Stimulated activated CD4-positive, alpha-beta T cell treated with anti-CD3 and anti-CD28 coated beads, TNF-alpha, amount 100 ng/mL, for 24 hours (primary cell): ENCODE measurements around the gene ZMYND10.
"Not testable (repeated sequence)": the region's sequence is repeated elsewhere in the genome, so short reads cannot be mapped to it uniquely, and the experiment has no call there.

Experiments
- DNase-seq, 3 experiments: peaks; one replicate each; pipeline ENCODE4 v3.0.0-alpha.2; 2020; ENCODE audit warnings: low read depth in 3 of 3

Gene ZMYND10

DNA sequence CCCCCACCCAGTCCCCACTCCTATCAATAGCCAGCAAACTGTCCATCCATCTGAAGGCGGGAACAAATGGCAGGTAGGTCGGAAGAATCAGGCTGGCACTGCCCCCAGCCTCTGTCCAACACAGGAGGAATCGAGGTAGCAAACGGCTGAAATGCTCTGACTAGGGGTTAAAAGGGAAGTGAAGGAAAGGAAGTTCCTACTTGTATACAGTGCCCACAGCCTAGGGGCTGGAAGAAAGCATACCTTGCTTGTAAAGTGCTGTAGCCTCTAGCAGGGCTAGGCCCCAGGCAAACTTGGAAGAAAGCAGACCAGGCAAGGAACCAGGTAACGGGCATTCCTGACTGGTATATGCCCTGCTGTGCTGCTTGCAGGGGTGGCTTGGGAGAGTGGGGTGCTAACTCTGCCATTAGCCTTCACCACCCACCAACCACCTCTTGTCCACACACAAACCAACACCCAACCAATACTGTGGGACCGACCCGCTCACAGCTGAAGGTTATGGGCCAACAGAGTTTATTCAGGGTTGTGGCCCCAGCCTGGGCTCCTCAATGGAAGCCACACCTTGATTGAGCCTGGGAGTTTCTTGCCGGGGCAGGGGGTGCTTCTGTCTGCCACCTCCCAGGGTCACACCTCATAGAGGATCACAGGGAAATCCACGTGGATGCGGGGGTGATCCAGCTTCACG, 19.9 kb downstream of the ZMYND10 start:
- DNase-seq, result no peak

DNA sequence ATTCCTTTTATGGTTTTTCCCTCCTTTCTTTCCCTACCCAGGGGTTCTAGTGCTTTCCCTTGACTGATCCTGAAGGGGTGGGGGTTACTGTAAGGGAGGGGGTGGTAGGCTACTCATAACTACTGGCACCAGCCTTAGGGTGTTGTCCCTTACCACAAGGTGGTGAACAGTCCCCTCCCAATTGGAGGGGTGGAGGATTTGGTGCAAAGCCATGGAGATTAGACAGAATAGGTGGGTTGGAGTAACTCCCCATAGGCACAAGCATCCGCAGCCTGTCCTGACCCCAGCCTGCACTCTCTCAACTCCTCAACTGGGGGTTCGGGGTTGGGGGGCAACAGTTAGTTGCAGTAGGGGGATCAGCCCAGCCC, 20.4 kb downstream of the ZMYND10 start:
- no peak for DNase-seq

DNA sequence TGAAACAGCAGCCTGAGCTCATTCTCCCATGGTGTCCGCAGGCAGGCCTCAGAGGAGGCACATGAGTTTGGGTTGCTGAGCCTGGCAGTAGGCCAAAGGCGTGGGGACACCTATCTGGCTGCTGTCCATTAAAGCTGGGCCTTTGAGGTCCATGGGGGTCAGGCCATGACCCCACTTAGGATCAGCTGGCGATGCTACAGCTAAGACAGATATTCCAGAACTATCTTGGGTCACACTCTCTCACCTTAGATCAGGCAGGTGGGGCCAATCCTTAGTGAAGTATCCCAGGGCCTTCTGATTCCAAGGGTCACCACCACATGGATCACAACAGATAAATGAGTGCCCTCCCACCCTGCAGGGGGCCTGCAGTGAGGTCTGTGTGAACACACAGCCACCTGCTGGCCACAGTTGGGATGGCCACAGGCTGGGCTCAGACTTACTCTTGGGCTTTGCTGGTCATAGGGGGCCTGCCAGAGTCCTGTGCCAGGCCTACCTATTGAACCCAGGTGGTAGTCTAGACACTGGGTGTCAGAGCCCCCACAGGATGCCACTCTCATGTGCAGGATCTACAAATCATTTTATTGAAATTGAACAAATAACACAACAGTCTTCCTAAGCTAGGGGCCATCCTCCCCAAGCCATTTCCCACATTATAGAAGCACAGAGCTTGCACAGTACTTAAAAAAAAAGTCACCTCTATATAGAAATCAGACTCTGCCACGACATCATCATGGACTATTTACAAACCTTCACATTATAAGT, 21.0 kb downstream of the ZMYND10 start:
- peak in 1 of 3 experiments; percentile 57 for DNase-seq

DNA sequence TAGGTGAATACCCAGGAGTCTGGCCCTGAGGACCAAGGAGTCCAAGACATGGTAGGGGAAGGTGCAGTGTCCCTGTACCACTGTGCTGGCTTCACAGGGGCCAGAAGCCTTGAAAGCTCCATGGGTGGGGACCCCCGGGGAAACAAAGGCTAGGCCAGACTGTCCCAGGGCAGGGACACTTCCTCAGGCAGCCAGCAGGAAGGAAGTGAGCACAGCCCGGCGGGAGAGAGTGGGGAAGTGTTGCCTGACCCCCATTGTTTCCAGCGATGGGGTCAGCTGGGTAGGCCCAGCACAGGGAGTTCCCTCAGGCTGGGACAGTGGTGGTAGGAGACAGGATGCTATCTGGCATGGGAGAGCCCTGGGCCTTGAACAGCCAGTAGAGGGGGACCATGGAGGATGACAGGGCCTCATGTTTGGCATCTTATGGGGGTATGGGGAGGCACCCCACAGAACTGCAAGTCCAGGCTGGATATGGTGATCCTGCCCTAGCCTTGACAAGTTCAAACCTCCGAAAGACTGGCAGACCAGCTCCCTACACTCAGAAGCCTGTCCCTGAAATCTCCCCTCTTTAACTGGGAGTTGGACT, 21.8 kb downstream of the ZMYND10 start:
- no peak for DNase-seq

DNA sequence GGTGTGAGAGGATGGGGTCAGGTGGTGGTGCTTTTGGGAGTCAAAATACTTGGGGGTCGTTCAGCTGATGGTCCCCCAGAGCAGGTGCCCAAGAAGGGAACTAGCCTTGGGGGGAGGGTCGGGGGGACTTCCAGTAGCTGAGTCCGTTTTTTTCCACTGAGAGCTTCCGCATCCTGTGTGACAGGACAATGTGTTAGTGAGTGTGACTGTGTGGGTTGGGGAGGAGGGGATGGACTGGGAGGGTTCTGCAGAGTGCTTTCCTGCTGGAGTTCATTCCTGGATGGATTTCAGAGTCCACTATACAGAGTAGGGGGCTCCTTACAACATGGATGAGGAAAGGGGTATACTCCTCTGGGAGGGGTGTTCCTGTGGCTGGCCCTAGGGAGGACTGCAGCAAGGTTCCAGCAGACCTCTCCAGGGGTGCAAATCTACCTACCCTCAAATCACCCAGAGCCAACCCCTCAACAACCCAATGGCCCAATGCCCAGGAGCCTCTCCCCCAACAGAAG, 22.4 kb downstream of the ZMYND10 start:
- DNase-seq, result no peak

DNA sequence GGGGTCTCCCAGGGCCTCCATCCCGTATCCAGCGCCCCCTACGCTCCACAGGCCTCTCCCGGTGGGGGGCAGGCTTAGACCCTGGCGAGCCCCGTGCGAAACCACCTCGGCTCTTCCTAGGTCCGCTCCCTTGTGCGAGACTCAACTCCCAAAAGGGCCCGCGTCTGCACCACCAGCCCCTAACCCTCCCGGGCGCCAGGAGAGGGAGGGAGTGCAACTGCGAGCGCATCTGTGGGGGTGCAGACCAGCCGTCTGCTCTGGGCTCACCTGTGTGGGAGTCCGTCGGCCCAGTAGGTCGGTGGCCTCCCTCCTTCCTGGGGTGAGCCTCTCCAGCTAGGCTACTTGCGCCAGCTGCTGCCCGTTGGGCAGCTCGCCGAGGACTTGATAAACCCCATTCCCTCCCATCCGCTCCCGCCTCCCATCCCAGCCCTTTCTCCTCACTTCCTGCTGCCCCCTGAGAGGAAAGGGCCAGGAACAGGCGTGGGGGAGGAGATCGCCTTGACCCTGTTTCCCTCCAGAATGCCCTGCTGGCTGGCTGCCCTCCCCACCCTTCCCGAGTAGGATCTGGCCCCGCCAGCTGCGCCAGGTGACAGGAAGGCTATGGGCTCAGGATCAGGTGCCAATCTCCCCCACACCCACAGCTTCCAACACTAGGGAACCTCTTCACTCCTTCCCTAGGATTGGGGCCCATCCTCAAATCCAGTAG, 23.0 kb downstream of the ZMYND10 start, which contains the start of gene HYAL2:
HYAL2 (minus strand) TSS at position 360 of the 706 bp plus-strand sequence. CDS start 2,256 bp downstream, outside the sequence.
- no peak for DNase-seq

DNA sequence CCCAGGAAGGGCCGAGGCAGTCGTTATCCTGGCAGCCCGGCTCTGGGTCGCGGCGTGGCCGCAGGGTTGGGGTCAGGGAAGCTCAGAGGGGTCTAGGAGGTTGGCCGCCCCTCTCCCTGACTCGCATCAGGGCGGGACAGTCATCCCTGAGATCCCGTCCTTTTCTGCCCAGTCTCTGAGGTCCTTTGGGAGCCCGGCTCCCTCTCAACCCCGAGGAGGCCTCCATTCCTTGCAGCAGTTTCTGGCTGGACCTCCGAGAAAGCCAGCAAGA, 23.5 kb downstream of the ZMYND10 start:
- DNase-seq, result no peak

DNA sequence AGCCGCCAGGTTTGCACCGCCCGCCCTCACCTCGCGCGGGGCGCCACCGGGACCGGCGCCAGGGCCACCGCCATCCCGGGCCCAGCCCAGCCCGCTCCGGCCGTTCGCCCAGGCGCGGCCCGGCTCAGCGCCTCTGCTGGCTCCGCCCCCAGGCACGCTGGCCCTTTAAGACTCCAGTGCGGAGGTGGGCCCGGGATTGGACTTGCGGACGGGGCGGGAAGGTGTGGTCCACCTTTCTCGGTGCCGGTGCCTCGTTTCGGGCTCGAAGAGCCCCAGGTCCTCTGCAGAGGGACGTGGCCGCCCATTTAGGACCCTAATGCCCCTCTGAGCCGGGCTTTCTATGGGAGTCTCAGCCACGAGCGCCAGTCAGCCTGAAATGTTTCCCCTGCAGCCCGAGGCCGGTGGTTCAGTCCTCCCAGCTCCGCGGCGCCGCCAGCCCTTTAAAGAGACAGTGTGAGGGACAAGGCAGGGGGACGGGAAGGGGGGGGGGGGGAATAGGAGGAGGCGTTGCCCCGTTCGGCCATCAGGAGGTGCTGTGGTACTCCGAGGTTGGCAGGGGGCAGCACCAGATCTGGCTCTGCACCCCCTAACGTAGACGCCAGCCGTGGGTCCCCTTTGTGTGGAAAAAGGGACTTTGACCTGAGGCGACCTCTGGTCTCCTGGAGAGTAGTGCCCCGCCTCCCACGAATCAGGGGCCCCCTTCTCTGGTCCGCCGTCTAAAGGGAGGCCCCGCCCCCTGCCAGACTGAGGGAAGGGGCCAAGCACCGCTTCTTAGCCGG, 24.0 kb downstream of the ZMYND10 start:
- peak; percentile 65 to 82 (median 69) for DNase-seq

DNA sequence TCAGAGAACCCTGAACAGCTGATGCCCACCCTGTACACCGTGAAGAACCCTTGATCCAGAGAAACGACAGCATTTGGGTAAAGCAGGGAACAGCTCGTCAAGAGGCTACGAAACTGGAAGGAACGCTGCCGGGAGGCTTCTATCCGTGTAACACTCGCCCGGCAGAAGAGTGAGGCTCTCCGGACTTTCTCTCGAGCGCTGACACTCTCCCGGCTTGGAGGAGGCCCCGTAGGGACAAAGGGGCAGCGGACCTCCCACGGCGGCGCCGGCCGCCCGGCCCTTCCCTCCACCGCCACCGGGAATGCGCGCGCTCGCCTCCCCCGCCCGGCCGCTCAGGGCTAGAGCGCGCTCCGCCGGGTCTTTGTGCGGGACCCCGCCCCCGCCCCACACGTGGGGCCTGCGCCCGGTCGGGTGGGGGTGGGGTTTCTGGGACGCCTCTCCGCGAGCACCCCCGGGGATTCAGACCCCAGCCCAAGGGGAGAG, 24.6 kb downstream of the ZMYND10 start:
- peak in 2 of 3 experiments; percentile 43 to 66 for DNase-seq

DNA sequence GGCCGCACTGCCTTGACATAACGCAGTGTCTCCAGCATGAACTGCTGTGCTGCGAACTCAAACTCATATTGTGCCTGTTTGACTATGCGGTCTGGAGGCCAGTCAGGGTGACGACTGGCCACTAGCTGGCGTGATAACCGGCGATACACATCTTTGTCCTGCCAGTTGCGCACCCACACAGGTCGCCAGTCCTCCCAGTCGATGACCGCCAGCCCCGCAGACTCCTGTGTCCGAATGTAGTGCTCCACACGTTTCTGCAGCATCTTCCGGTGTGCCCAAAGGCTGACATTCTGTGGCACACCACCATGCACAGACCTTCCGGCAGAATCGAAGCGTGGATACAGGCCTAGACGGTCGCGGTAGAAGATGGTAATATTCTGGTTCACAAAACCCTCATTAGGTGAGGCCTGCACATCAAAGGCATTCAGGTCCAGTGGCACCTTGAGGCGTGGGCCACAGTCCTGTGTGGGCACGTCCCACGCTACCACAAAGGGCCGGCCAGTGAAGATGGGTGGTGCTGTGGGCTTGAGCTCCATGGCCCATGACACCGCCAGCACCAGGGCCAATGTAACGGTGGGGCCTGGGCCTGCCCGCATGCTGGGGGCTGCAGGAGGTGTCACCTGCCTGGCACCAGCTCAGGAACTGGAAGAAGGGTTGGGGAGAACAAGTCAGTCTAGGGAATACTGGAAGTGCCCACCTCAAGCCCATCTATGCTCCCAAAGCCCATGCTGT, 25.5 kb downstream of the ZMYND10 start:
- DNase-seq, result no peak

DNA sequence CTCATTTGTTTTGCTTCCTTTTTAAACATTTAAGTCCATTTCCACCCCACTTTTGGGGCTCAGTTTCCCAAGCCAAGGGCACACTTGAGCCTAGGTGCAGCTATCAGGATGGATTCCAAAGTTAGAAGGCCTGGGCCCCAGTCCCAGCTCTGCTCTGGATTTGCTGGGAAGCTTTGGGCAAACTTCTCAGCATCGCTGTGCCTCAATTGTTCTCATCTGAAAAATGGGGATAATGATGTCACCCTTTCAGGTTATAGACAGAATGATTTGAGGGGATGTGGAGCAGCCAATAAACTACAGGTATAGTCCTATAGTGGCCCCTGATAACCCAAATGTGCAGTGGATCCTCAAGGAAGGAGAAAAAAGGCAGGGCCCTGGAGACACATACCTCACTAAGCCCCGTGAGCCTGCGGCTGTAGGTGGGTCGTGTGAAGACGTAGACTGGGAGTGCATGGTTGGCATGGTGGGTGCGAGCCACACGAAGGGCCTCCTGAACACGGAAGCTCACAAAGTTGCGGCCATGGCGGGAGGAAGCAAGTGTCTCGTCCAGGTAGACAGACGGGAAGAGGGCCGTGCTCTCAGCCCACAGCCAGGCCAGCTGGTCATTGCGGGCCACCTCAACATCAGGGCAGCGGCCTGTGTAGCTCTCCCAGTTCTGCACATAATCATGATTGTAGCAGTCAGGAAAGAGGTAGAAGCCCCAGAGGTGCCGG, 26.2 kb downstream of the ZMYND10 start:
- no peak for DNase-seq

DNA sequence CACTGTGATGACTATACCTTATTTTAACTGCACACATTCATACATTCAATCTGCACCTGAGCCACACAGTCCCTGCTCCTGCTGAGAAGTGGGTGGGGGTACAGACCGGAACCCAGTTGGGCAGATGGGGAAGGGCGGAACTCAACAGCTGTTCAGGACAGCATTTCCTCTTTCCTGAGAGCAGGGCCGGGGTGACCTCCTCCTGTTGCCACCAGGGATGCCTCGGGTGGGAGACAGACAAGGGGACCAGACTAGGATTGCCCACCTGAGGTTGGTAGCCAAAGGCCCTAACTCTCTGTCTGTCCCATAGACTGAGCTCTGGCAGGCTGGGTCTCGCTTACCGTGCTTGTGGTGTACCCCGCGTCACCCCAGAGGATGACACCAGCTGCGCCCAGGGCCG, 26.9 kb downstream of the ZMYND10 start:
- DNase-seq, result no peak

DNA sequence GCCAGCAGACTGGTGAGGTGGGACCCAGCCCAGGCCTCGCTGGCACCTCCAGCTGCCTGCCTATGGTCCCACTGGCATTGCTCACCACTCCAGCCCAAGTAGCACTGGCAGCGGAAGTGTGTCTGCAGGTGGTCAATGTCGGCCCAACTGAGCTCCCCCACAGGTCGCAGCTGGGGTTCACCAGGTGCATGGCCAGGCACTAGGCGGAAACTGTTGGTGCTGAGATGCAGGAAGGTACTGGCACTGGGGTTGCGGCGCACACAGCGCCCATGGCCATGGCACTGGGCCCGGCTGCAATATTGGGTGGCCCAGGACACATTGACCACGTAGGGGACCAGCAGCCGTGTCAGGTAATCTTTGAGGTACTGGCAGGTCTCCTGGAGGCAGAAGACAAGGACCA, 27.4 kb downstream of the ZMYND10 start:
- DNase-seq, result no peak

DNA sequence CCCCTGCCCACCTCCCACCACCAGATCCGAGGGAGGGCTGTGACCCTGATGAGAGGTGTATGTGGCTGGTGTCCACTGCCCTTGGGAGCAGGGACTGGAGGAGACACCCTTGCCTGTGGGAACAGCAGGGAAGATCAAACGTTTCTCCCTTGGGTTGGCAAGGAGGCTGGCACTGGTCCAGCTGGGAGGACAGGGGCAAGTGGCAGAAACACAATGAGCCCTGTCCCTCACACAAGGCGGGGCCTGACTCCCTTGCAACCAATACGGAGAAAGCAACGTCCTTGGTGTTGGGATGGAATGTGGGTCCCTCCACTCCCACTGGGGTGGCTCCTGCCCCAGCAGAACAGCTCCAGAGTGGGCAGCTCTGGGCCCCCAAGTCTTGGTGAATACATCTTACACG, 28.2 kb downstream of the ZMYND10 start:
- DNase-seq, result no peak

DNA sequence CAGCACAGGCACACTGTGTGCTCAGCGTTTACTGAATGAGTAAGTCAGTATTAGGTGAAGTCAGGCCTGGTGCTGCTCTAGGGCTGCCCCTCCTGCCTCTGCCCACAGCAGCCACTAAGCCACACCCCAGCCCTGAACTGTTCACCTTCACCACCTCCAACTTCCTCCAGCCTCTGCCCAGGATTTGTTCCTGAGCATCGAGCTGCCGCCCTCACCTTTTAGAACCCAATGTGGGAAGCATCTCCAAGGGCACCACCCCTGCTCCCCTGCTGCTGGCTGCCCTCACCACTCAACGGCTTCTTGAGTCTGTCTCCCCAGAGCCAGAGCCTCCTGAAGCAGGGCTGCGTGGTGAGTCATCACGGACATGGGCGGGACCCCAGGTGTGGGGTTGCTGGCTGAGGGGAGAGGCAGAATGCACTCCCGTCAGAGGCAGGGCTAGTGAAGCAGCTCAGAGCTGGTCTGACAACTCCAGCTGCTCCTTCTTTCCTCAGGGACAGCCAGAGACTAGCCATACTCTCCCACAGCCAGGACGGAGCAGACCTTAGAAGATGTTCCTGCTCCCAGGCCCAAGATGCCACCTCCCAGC, 28.8 kb downstream of the ZMYND10 start:
- DNase-seq, result peak in 1 of 3 experiments; percentile 46

DNA sequence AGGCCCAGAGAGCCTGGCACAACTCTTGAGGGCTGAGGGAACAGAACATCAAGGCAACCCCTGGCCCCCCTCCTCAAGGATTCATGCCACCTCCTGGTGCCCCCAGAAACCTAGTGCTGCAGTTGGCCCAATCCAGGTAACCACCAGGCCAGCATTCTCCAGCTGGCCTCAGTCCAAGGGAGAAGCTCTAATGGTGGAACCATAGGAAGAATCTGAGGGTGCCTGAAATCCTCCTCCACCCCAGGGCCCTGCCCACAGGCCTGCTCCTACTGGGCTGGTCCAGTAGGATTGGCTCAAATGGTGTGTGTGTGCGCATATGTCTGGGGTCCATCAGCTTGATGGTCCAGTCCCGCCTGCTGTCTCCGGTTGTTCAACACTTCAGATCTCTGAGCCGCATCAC, 30.7 kb downstream of the ZMYND10 start:
- no peak for DNase-seq

DNA sequence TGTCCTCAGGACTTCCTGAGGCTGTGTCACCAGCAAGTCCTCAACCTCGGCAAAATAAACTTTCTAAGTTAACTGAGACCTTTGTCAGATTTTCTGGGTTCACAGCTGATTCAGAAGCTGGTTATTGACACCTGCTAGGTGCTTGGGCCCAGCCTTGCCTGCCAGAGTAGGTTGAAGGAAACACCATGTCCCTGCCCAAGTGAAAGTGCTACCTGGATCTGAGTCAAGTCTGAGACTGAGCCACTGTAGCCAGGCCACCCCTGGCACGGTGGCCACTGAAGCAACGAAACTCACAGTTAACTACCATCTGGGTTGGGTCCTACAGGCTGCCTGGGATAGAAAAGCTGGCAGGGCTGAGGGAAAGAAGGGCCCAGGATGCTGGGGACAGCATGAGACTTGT, 31.2 kb downstream of the ZMYND10 start:
- no peak for DNase-seq

DNA sequence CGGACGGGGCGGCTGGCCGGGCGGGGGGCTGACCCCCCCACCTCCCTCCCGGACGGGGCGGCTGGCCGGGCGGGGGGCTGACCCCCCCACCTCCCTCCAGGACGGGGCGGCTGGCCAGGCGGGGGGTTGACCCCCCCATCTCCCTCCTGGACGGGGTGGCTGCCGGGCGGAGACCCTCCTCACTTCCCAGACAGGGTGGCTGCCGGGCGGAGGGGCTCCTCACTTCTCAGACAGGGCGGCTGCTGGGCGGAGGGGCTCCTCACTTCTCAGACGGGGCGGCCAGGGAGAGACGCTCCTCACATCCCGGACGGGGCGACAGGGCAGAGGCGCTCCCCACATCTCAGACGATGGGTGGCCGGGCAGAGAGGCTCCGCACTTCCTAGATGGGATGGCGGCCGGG, 33.5 kb downstream of the ZMYND10 start:
- DNase-seq, result not testable (repeated sequence)

DNA sequence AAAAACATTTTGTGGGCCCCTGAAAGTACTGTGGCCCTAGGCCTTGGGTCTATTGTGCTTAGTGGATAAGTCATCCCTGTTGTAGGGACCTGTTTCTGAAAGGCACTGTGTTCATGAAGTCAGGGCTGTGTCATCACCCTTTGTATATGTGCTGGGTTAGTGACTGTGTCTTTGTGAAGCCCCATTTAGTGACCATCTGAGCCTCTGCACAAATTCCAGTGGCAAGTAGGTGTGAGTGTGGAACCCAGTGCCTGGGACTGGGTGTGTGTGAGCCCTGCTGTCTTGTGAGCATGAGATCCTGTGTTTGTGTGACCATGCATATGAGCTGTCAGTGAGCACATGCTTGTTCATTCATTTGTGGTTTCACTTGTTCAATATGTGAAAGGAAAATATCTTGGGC, 40.9 kb downstream of the ZMYND10 start:
- DNase-seq, result no peak
